Glutamatergic neuron (in vitro differentiated cells): ENCODE measurements around the gene EFNA2. TPM values are rescaled to one million over a fixed set of nuclear protein-coding genes. Genes with fewer than 3 reads are reported as not detected.

Source experiments
- DNase-seq: peaks from one replicate; pipeline ENCODE4 v3.0.0; 2022
- H3K27ac Mint-ChIP-seq: one replicate; pipeline ENCODE4 v1.8.0; 2020; ENCODE audit warnings: mild to moderate bottlenecking, mixed read lengths, inconsistent platforms; ENCODE audit not compliant: unreplicated experiment
- H3K27me3 Mint-ChIP-seq: one replicate; pipeline ENCODE4 v1.8.0; 2020; ENCODE audit warnings: mild to moderate bottlenecking, moderate library complexity, mixed read lengths, inconsistent platforms; ENCODE audit not compliant: unreplicated experiment
- H3K36me3 Mint-ChIP-seq: one replicate; pipeline ENCODE4 v1.8.0; 2020; ENCODE audit warnings: mild to moderate bottlenecking, mixed read lengths, inconsistent platforms; ENCODE audit not compliant: unreplicated experiment
- H3K4me1 Mint-ChIP-seq: one replicate; pipeline ENCODE4 v1.8.0; 2020; ENCODE audit warnings: mild to moderate bottlenecking, low read depth, mixed read lengths, inconsistent platforms; ENCODE audit not compliant: unreplicated experiment
- H3K4me3 Mint-ChIP-seq: one replicate; pipeline ENCODE4 v1.8.0; 2020; ENCODE audit warnings: mild to moderate bottlenecking, mixed read lengths, inconsistent platforms; ENCODE audit not compliant: unreplicated experiment
- H3K9me3 Mint-ChIP-seq: one replicate; pipeline ENCODE4 v1.8.0; 2020; ENCODE audit warnings: mild to moderate bottlenecking, moderate library complexity, mixed read lengths, inconsistent platforms; ENCODE audit not compliant: unreplicated experiment
- total RNA-seq: library from RNA; stranded (reverse); fragmentation: NEBNext Ultra II Directional; extraction: Animal tissue kit (Norgen Biotek cat#: 25700); gene quantifications from one replicate; pipeline ENCODE4 v1.2.1, GENCODE V29; 2021; ENCODE audit not compliant: unreplicated experiment
- TF ChIP-seq, protein P1 (sequence below): fragments of 200-600 bp; sonication (generic); IDR thresholded peaks from one replicate; pipeline ENCODE4 v1.5.0; 2021; ENCODE audit not compliant: partially characterized antibody, unreplicated experiment

EFNA2 gene
- total RNA-seq, 1 donor from 2014 or later, result 61.4 TPM

DNA sequence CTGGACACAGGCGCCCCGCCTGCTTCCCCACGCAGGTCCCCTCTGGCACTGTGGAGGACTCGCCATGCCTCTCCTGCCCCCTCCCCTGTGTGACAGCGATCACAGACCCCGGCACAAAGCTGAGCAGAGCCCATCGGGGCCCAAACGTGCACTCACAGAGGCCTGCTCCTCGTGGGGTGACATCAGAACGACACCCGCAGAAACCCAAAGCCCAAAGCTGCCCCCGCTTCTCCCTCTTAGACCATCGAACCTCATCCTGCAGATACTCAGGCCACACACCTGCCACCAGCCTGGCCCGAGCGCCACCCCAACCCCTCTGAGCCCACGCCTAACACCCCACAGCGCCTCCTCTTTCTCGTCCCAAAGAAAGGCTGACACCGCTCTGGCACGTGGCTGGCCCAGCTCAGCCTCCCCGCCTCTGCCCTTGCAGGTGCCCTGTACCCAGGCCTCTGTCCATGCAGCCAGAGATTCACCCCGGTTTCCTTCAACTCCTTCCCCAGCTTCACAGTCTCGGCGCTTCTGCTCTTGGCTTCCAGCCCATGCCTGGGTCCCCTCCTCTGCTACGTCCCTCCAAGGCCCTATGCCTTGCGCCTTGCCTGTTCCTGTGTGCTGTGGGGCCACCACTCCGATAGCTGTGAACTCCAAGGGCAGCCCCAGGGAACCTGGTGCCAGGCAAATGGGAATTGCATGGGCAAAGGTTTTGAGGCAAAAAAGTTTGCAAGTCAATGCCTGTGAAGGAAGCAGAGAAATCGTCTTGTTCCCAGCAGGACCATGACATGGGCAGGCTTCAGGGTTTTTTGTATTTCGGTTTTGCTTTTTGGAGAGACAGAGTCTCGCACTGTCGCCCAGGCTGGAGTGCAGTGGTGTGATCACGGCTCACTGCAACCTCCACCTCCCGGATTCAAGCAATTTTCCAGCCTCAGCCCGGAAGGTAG lies 47.0 kb upstream of the EFNA2 start:
- H3K27ac Mint-ChIP-seq, result peak overlapping the region; percentile 72
- TF ChIP-seq, protein P1, sequence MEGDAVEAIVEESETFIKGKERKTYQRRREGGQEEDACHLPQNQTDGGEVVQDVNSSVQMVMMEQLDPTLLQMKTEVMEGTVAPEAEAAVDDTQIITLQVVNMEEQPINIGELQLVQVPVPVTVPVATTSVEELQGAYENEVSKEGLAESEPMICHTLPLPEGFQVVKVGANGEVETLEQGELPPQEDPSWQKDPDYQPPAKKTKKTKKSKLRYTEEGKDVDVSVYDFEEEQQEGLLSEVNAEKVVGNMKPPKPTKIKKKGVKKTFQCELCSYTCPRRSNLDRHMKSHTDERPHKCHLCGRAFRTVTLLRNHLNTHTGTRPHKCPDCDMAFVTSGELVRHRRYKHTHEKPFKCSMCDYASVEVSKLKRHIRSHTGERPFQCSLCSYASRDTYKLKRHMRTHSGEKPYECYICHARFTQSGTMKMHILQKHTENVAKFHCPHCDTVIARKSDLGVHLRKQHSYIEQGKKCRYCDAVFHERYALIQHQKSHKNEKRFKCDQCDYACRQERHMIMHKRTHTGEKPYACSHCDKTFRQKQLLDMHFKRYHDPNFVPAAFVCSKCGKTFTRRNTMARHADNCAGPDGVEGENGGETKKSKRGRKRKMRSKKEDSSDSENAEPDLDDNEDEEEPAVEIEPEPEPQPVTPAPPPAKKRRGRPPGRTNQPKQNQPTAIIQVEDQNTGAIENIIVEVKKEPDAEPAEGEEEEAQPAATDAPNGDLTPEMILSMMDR, result no peak
- peak overlapping the region; percentile 75 for H3K4me3 Mint-ChIP-seq
- peaks cover 17% of the 10 kb centered on the region for H3K27me3 Mint-ChIP-seq
- peaks cover 14% of the 10 kb centered on the region for H3K9me3 Mint-ChIP-seq
- H3K36me3 Mint-ChIP-seq, result no peaks in the 10 kb centered on the region
- no peak for DNase-seq
- peaks cover 2% of the 10 kb centered on the region for H3K4me1 Mint-ChIP-seq

DNA sequence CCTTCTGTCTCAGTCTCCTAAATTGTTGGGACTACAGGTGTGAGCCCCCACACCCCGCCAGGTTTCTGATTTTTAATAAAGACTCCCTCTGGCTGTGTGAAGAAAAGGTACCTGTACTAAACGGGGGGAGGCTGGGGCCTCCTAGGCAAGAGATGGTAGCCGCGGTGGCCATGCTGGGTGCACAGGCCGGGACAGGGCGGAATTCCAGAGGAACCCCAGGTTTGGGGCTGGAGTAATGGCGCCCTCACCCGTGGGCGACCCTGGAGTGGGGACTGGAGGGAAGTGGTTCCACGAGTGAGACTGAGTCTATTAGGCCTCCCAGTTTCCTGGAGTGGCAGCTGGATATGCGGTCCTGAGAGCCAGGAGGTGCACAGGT lies 46.3 kb upstream of the EFNA2 start:
- Mint-ChIP-seq H3K4me1 (peaks cover 2% of the 10 kb centered on the region), H3K27me3 (peaks cover 17% of the 10 kb centered on the region), H3K27ac (peak overlapping the region; percentile 72)

GRCh38 chr19:1239796-1240737 lies 45.6 kb upstream of the EFNA2 start:
- H3K4me3 Mint-ChIP-seq, result peak overlapping the region; percentile 80
- TF ChIP-seq, protein P1, result peak; percentile 92
- H3K27me3 Mint-ChIP-seq, result peaks cover 17% of the 10 kb centered on the region
- DNase-seq, result peak; percentile 95
- H3K4me1 Mint-ChIP-seq, result peaks cover 4% of the 10 kb centered on the region
- peak overlapping the region; percentile 80 for H3K27ac Mint-ChIP-seq
- peaks cover 14% of the 10 kb centered on the region for H3K9me3 Mint-ChIP-seq
- no peaks in the 10 kb centered on the region for H3K36me3 Mint-ChIP-seq

More for the DNA sequence above, 46.3 kb upstream of the EFNA2 start:
- TF ChIP-seq, protein P1, result no peak
- Mint-ChIP-seq H3K9me3 (peaks cover 14% of the 10 kb centered on the region), H3K4me3 (peak overlapping the region; percentile 75), H3K36me3 (no peaks in the 10 kb centered on the region)
- DNase-seq, result no peak

GRCh38 chr19:1240925-1241324 lies 44.7 kb upstream of the EFNA2 start:
- no peak for DNase-seq
- TF ChIP-seq, protein P1, result no peak
- peaks cover 17% of the 10 kb centered on the region for H3K27me3 Mint-ChIP-seq
- no peak overlapping the region for H3K27ac Mint-ChIP-seq
- peaks cover 4% of the 10 kb centered on the region for H3K4me1 Mint-ChIP-seq
- peaks cover 14% of the 10 kb centered on the region for H3K9me3 Mint-ChIP-seq
- H3K4me3 Mint-ChIP-seq, result peak overlapping the region; percentile 94
- H3K36me3 Mint-ChIP-seq, result no peaks in the 10 kb centered on the region
